Measurements from ENCODE around the gene APOBEC2.

The APOBEC2 gene

GRCh38 chr6:41073968-41074691, 21.1 kb downstream of the APOBEC2 start:
- Histone ChIP-seq H3K9me3 (no peaks in the 10 kb centered on the region), H3K4me1 (peaks cover 25% of the 10 kb centered on the region), H3K36me3 (replicated peaks) (peaks cover 14% of the 10 kb centered on the region), H3K27me3 (ENCODE audit: low read depth) (no peaks in the 10 kb centered on the region), H3K4me3 (peak overlapping the region; percentile 81)
- DNase-seq (ENCODE audit: low spot score in 2 of 2), result peak in 1 of 2 experiments; percentile 18
- in situ Hi-C loops (cut with MboI; ENCODE audit: low sequenced_read_pairs), result no loop called here

- H3K4me1 ChIP-seq, result peaks cover 25% of the 10 kb centered on the region
- H3K27me3 ChIP-seq (ENCODE audit: low read depth), result no peaks in the 10 kb centered on the region
- H3K9me3 ChIP-seq, result no peaks in the 10 kb centered on the region
- peak overlapping the region; percentile 81 for H3K4me3 ChIP-seq
- no peak for DNase-seq (ENCODE audit: low spot score in 2 of 2)
- peaks cover 22% of the 10 kb centered on the region for H3K36me3 ChIP-seq (replicated peaks)
- in situ Hi-C loops (cut with MboI; ENCODE audit: low sequenced_read_pairs), result no loop called here
Observed at GRCh38 chr6:41074692-41075436, 21.9 kb downstream of the APOBEC2 start.

- H3K4me1 ChIP-seq, result peaks cover 21% of the 10 kb centered on the region
- peaks cover 25% of the 10 kb centered on the region for H3K36me3 ChIP-seq (replicated peaks)
- H3K9me3 ChIP-seq, result no peaks in the 10 kb centered on the region
- in situ Hi-C loops (cut with MboI; ENCODE audit: low sequenced_read_pairs), result no loop called here
- no peak overlapping the region for H3K4me3 ChIP-seq
- H3K27me3 ChIP-seq (ENCODE audit: low read depth), result no peaks in the 10 kb centered on the region
- DNase-seq (ENCODE audit: low spot score in 2 of 2), result no peak
Observed at GRCh38 chr6:41075651-41076626, 22.9 kb downstream of the APOBEC2 start.

- Histone ChIP-seq H3K27me3 (ENCODE audit: low read depth) (no peaks in the 10 kb centered on the region), H3K9me3 (no peaks in the 10 kb centered on the region), H3K36me3 (replicated peaks) (peaks cover 34% of the 10 kb centered on the region), H3K4me1 (peaks cover 21% of the 10 kb centered on the region), H3K4me3 (no peak overlapping the region)
- no peak for DNase-seq (ENCODE audit: low spot score in 2 of 2)
- in situ Hi-C loops (cut with MboI; ENCODE audit: low sequenced_read_pairs), result no loop called here
Observed at GRCh38 chr6:41077536-41077935, 24.5 kb downstream of the APOBEC2 start.

- in situ Hi-C loops (cut with MboI; ENCODE audit: low sequenced_read_pairs), result no loop called here
- H3K4me3 ChIP-seq, result no peak overlapping the region
- H3K36me3 ChIP-seq (replicated peaks), result peaks cover 36% of the 10 kb centered on the region
- peaks cover 21% of the 10 kb centered on the region for H3K4me1 ChIP-seq
- no peaks in the 10 kb centered on the region for H3K27me3 ChIP-seq (ENCODE audit: low read depth)
- no peaks in the 10 kb centered on the region for H3K9me3 ChIP-seq
- DNase-seq (ENCODE audit: low spot score in 2 of 2), result no peak
Observed at GRCh38 chr6:41078101-41078500, 25.1 kb downstream of the APOBEC2 start.

GRCh38 chr6:41079080-41079479, 26.1 kb downstream of the APOBEC2 start:
- in situ Hi-C loops (cut with MboI; ENCODE audit: low sequenced_read_pairs), result no loop called here
- no peaks in the 10 kb centered on the region for H3K9me3 ChIP-seq
- H3K27me3 ChIP-seq (ENCODE audit: low read depth), result no peaks in the 10 kb centered on the region
- no peak for DNase-seq (ENCODE audit: low spot score in 2 of 2)
- peaks cover 46% of the 10 kb centered on the region for H3K36me3 ChIP-seq (replicated peaks)
- peaks cover 21% of the 10 kb centered on the region for H3K4me1 ChIP-seq
- no peak overlapping the region for H3K4me3 ChIP-seq

- Histone ChIP-seq H3K4me1 (peaks cover 9% of the 10 kb centered on the region), H3K4me3 (no peak overlapping the region), H3K36me3 (replicated peaks) (peaks cover 47% of the 10 kb centered on the region), H3K27me3 (ENCODE audit: low read depth) (no peaks in the 10 kb centered on the region), H3K9me3 (no peaks in the 10 kb centered on the region)
- in situ Hi-C loops (cut with MboI; ENCODE audit: low sequenced_read_pairs), result no loop called here
- no peak for DNase-seq (ENCODE audit: low spot score in 2 of 2)
Observed at GRCh38 chr6:41080621-41081020, 27.6 kb downstream of the APOBEC2 start.

- Histone ChIP-seq H3K9me3 (no peaks in the 10 kb centered on the region), H3K4me3 (no peak overlapping the region), H3K4me1 (no peaks in the 10 kb centered on the region), H3K27me3 (ENCODE audit: low read depth) (no peaks in the 10 kb centered on the region), H3K36me3 (replicated peaks) (peaks cover 52% of the 10 kb centered on the region)
- no peak for DNase-seq (ENCODE audit: low spot score in 2 of 2)
- in situ Hi-C loops (cut with MboI; ENCODE audit: low sequenced_read_pairs), result no loop called here
Observed at GRCh38 chr6:41083072-41083471, 30.1 kb downstream of the APOBEC2 start.

- no peak for DNase-seq (ENCODE audit: low spot score in 2 of 2)
- Histone ChIP-seq H3K4me3 (no peak overlapping the region), H3K4me1 (no peaks in the 10 kb centered on the region), H3K27me3 (ENCODE audit: low read depth) (no peaks in the 10 kb centered on the region), H3K36me3 (replicated peaks) (peaks cover 37% of the 10 kb centered on the region), H3K9me3 (no peaks in the 10 kb centered on the region)
- in situ Hi-C loops (cut with MboI; ENCODE audit: low sequenced_read_pairs), result no loop called here
Observed at GRCh38 chr6:41085182-41085581, 32.2 kb downstream of the APOBEC2 start.

- in situ Hi-C loops (cut with MboI; ENCODE audit: low sequenced_read_pairs), result no loop called here
- Histone ChIP-seq H3K4me3 (no peak overlapping the region), H3K36me3 (replicated peaks) (peaks cover 34% of the 10 kb centered on the region), H3K4me1 (no peaks in the 10 kb centered on the region), H3K27me3 (ENCODE audit: low read depth) (no peaks in the 10 kb centered on the region), H3K9me3 (no peaks in the 10 kb centered on the region)
- no peak for DNase-seq (ENCODE audit: low spot score in 2 of 2)
Observed at GRCh38 chr6:41088451-41088850, 35.4 kb downstream of the APOBEC2 start.

GRCh38 chr6:41090841-41091761, 38.1 kb downstream of the APOBEC2 start:
- in situ Hi-C loops (cut with MboI; ENCODE audit: low sequenced_read_pairs), result no loop called here
- peaks cover 51% of the 10 kb centered on the region for H3K36me3 ChIP-seq (replicated peaks)
- no peaks in the 10 kb centered on the region for H3K4me1 ChIP-seq
- no peaks in the 10 kb centered on the region for H3K27me3 ChIP-seq (ENCODE audit: low read depth)
- H3K4me3 ChIP-seq, result no peak overlapping the region
- H3K9me3 ChIP-seq, result no peaks in the 10 kb centered on the region
- no peak for DNase-seq (ENCODE audit: low spot score in 2 of 2)

GRCh38 chr6:41092421-41093140, 39.6 kb downstream of the APOBEC2 start:
- Histone ChIP-seq H3K9me3 (no peaks in the 10 kb centered on the region), H3K4me3 (no peak overlapping the region), H3K27me3 (ENCODE audit: low read depth) (no peaks in the 10 kb centered on the region), H3K4me1 (no peaks in the 10 kb centered on the region), H3K36me3 (replicated peaks) (peaks cover 61% of the 10 kb centered on the region)
- DNase-seq (ENCODE audit: low spot score in 2 of 2), result peak in 1 of 2 experiments; percentile 4
- in situ Hi-C loops (cut with MboI; ENCODE audit: low sequenced_read_pairs), result no loop called here
